Measurements from ENCODE around the gene RCAN1. TPM values are rescaled to one million over a fixed set of nuclear protein-coding genes. Genes with fewer than 3 reads are reported as not detected.

RCAN1 gene
- 38.2 TPM for total RNA-seq

DNA sequence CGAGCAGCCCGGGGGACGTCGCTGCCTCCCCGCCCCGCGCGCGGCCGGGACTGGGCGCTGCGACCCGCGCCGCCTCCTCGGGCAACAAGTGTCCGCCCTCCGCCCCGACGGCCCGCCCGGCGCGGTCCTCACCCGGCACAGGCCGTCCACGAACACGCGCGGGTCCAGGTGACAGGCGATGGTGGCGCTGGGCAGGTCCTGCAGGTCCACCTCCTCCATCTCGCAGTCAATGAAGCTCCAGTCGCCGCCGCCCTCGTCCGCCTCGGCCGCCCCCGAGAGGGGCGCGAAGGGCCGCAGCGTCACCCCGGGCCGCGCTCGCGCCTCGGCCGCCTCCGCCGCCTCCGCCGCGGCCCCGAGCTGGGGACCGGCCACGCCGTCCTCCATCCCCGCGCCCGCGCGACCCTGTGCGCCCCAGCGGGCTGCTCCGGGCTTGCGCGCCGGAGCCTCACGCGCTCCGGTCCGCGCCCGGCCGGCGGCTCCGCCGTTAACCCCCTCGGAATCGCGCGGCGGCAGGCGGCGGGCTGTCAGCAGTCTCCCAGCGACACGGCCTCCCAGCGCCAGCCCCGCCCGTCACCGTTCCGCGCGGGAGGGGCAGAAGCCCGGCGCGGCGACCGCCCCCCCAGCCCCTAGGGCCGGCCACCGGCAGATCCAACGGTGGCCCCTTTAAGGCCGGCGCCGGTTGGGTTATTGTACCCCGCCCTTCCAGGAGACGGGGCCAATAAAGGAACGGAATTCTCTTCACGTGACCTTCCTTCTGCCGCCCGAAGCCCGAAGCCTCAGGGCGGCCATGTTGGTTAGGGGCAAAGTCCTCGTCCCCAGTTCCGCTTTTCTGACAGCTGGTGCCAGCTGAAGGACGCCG lies at the start of gene RCAN1:
RCAN1 (minus strand) TSS at position 486 of the 859 bp plus-strand sequence; CDS start at position 384, 102 bp downstream.

DNA sequence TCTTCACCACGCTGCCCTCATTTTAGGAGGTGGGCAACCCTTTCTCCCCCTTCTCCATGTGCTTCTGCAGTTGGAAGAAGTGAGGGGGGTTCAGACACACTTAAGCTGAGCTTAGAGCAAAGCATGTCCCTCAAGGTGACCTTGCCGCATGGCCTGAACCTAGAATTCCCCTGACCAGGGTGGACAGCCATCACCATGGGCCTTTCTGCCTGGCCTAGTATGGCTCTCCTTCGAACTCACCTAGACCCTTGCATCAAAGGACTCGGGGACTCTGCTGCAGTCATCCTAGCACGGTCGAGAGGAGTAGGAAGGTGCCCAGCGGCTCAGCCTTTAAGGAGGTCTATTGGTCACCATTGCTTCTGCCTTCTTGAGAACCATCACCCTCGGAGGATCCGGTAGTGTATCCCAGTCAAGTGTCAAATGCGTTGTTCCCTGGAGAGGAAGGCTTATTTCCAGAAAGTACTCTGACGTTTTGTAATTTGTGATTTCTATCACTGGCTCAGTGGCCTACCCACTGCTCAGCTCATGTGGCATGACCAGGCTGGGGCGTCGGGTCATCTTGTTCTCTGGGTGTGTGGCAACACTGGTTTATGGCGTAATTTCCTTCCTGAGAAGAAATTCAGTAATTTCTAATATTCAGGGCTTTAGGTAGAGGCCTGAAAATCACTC lies 103.0 kb downstream of the RCAN1 start, which contains the start of gene KCNE1:
KCNE1 (minus strand) TSS at position 424 of the 669 bp plus-strand sequence. CDS start 62,576 bp downstream, outside the sequence.

Other genes starting within 250 kb of the RCAN1 start
- 19.1 TPM for gene SMIM11, start 239.6 kb downstream of the RCAN1 start, total RNA-seq
- gene SMIM34, start 191.2 kb downstream of the RCAN1 start, total RNA-seq = not detected
- gene KCNE1, start 102.9 kb downstream of the RCAN1 start, total RNA-seq = 0.33 TPM
- gene CLIC6, start 53.9 kb upstream of the RCAN1 start, total RNA-seq = 10.9 TPM

Data from camera-type eye (tissue), 1 donor.